OCI-LY7 (cell line): ENCODE results near the gene LSMEM2. TPM values are rescaled to one million over a fixed set of nuclear protein-coding genes. Genes with fewer than 3 reads are reported as not detected.

ENCODE experiments used
- BruUV-seq: library from RNA; stranded (reverse); fragments of 400-500 nt; replicated peaks from 2 replicates; lab custom pipeline; 2021; lab: Mats Ljungman, UMichigan
- CTCF ChIA-PET: fragments of 300-600 bp; sonication (Branson Sonifier 250); formaldehyde crosslinking; loops from one replicate; lab custom pipeline; 2022; ENCODE audit warnings: antibody characterized with exemption; ENCODE audit not compliant: unreplicated experiment; lab: Charles Lee
- POLR2A ChIA-PET: fragments of 300-600 bp; sonication (Branson Sonifier 250); formaldehyde crosslinking; loops from one replicate; lab custom pipeline; 2022; ENCODE audit warnings: antibody characterized with exemption; lab: Charles Lee
- DNase-seq: peaks from one replicate; pipeline ENCODE4 v3.0.0-alpha.2; 2015; ENCODE audit warnings: low spot score
- H2AFZ ChIP-seq: fragments of 200-600 bp; sonication (generic), shearing (Covaris generic); 2 replicates; pipeline ENCODE4 v1.6.1; 2014; ENCODE audit warnings: mild to moderate bottlenecking, antibody characterized with exemption, low read length, moderate library complexity
- H3K27ac ChIP-seq: fragments of 200-600 bp; sonication (generic); 2 replicates; pipeline ENCODE4 v1.5.1; 2014; ENCODE audit warnings: mixed run types, low read depth, mild to moderate bottlenecking, moderate library complexity, low read length, inconsistent platforms; ENCODE audit not compliant: poor library complexity, severe bottlenecking
- H3K36me3 ChIP-seq: fragments of 200-600 bp; sonication (generic); 2 replicates; pipeline ENCODE4 v1.6.1; 2014; ENCODE audit warnings: mild to moderate bottlenecking, antibody characterized with exemption, low read length, moderate library complexity, mixed read lengths; ENCODE audit not compliant: insufficient read depth
- H3K4me1 ChIP-seq: fragments of 200-600 bp; sonication (generic); 2 replicates; pipeline ENCODE4 v1.5.1; 2014; ENCODE audit warnings: mild to moderate bottlenecking, low read length; ENCODE audit not compliant: insufficient read depth, poor library complexity, severe bottlenecking
- H3K4me2 ChIP-seq: fragments of 200-600 bp; sonication (generic); 2 replicates; pipeline ENCODE4 v1.6.1; 2014; ENCODE audit warnings: mild to moderate bottlenecking, low read length
- H3K4me3 ChIP-seq: fragments of 200-600 bp; sonication (generic); 2 replicates; pipeline ENCODE4 v1.5.1; 2014; ENCODE audit warnings: mild to moderate bottlenecking, low read depth, low read length; ENCODE audit not compliant: poor library complexity, severe bottlenecking
- H3K79me2 ChIP-seq: fragments of 200-600 bp; sonication (generic); 2 replicates; pipeline ENCODE4 v1.6.1; 2016; ENCODE audit warnings: low read depth, mild to moderate bottlenecking, low read length, moderate library complexity, mixed read lengths; ENCODE audit not compliant: insufficient read depth
- H3K9me2 ChIP-seq: fragments of 200-600 bp; sonication (generic); 2 replicates; pipeline ENCODE4 v1.6.1; 2016; ENCODE audit warnings: mild to moderate bottlenecking, low read length, mixed read lengths; ENCODE audit not compliant: insufficient read depth
- H3K9me3 ChIP-seq: fragments of 200-600 bp; sonication (generic); 2 replicates; pipeline ENCODE4 v1.6.1; 2014; ENCODE audit warnings: mild to moderate bottlenecking, mixed run types, low read length, mixed read lengths
- H4K20me1 ChIP-seq: fragments of 200-600 bp; sonication (generic); 2 replicates; pipeline ENCODE4 v1.6.1; 2014; ENCODE audit warnings: mild to moderate bottlenecking, antibody characterized with exemption, low read length, moderate library complexity, mixed read lengths; ENCODE audit not compliant: insufficient read depth
- EZH2phosphoT487 ChIP-seq: fragments of 200-600 bp; sonication (generic); IDR thresholded peaks from 2 replicates; pipeline ENCODE4 v1.6.1; 2018; ENCODE audit warnings: low read depth, borderline replicate concordance, mild to moderate bottlenecking, mixed run types, antibody characterized with exemption, low read length, moderate library complexity, mixed read lengths
- intact Hi-C: fragments of 100-400 bp; cut with micrococcal nuclease; formaldehyde crosslinking; loops from one replicate; pipeline ENCODE4 v1.10.0; 2022; ENCODE audit not compliant: unreplicated experiment
- total RNA-seq, 2 experiments: library from RNA; depleted of rRNA in 1 of 2; stranded (reverse); fragments of >200 nt in 1 of 2; shearing (Covaris generic) in 1 of 2; gene quantifications; 2 replicates each; pipeline ENCODE4 v1.2.3, GENCODE V29; 2014 to 2022
- TF ChIP-seq, protein P1 (sequence below): fragments of 200-600 bp; sonication (generic); conservative IDR thresholded peaks from 2 replicates; pipeline ENCODE4 v1.5.1; 2014; ENCODE audit warnings: mild to moderate bottlenecking, antibody characterized with exemption, low read length, moderate library complexity, mixed read lengths

LSMEM2 gene
- total RNA-seq, 2 experiments from 2014 or later, result not detected

DNA sequence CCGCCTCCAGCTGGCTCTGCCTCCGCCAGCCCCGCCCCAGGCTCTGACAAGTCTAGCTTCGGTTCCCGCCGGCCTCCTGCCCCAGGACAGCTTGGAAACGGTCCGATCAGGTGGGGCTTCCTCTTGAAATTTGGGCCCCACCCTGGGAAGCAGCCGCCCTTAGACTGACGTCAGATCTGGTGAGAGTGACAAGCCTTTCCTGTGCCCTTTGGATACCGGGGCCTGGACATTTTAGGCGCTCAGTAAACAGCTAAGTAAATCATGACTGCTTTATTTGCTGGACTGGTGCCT, 20.7 kb downstream of the LSMEM2 start:
- Histone ChIP-seq H3K4me3 (peak overlapping the region; percentile 78), H3K9me2 (no peaks in the 10 kb centered on the region), H3K9me3 (no peaks in the 10 kb centered on the region), H2AFZ (peak overlapping the region; percentile 64; the same call in 1 of the 2 replicates), H3K36me3 (no peaks in the 10 kb centered on the region), H4K20me1 (no peaks in the 10 kb centered on the region), H3K4me1 (peaks cover 19% of the 10 kb centered on the region), H3K27ac (peak overlapping the region; percentile 29), H3K4me2 (peak overlapping the region; percentile 73), H3K79me2 (no peaks in the 10 kb centered on the region)
- CTCF ChIA-PET, result interaction anchor here (0.9 to 1.5 kb wide), 3 partner anchors 29 to 80 kb away, joined by 3 to 5 read pairs (median 3); partner anchors contain the start of gene TUSC2
- intact Hi-C loops, result loop anchor here (1.0 to 5.0 kb wide), 3 partner anchors 25 to 53 kb away; no protein-coding TSS in a partner anchor
- TF ChIP-seq EZH2phosphoT487, result no peak
- TF ChIP-seq, protein P1, sequence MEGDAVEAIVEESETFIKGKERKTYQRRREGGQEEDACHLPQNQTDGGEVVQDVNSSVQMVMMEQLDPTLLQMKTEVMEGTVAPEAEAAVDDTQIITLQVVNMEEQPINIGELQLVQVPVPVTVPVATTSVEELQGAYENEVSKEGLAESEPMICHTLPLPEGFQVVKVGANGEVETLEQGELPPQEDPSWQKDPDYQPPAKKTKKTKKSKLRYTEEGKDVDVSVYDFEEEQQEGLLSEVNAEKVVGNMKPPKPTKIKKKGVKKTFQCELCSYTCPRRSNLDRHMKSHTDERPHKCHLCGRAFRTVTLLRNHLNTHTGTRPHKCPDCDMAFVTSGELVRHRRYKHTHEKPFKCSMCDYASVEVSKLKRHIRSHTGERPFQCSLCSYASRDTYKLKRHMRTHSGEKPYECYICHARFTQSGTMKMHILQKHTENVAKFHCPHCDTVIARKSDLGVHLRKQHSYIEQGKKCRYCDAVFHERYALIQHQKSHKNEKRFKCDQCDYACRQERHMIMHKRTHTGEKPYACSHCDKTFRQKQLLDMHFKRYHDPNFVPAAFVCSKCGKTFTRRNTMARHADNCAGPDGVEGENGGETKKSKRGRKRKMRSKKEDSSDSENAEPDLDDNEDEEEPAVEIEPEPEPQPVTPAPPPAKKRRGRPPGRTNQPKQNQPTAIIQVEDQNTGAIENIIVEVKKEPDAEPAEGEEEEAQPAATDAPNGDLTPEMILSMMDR, result no peak
- no TSS peak for BruUV-seq
- POLR2A ChIA-PET, result interaction anchor here (0.7 to 2.4 kb wide), 8 partner anchors 14 to 1086 kb away, joined by 3 to 13 read pairs (median 4); partner anchors contain the start of genes MANF and TUSC2
- no peak for DNase-seq

DNA sequence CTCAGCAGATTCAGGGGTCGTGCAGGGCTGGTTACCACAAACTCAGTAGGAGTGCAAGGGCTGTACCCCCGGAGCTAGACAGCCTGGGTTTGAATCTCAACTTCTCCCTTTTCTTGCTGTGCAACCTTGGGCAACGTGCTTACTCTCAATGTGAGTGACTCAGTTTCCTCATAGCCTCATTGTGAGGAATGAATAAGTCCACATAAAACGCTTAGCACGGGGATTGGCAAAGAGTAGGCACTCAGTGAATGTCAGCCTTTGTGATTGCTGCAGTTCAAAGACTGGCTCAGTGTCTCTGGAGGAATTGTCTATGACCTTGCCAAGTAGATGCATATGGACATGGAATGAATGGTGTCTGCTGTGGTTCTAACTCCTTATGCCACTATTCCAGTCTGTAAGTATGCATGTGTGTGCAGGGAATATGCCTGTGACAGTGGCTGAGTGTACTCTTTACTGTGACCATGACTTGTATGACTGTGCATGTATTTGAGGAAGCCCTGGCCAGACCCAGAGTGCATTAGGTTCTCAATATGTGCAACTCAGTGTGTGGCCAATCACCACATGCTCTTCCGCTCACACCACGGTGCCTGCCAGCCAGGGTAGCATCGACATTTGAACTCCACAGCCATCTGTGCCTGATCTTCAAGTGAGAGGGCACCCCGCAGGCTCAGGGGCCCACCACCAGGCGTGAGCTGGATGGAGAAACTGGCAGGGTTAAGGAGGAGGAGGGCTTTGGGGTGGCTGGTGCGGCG, 21.2 kb downstream of the LSMEM2 start:
- Histone ChIP-seq H3K79me2 (no peaks in the 10 kb centered on the region), H3K9me3 (no peaks in the 10 kb centered on the region), H3K4me2 (peak overlapping the region; percentile 73), H4K20me1 (no peaks in the 10 kb centered on the region), H3K4me3 (peak overlapping the region; percentile 78), H3K9me2 (no peaks in the 10 kb centered on the region), H3K36me3 (no peaks in the 10 kb centered on the region), H3K4me1 (peaks cover 19% of the 10 kb centered on the region), H2AFZ (peak overlapping the region; percentile 64; the same call in 1 of the 2 replicates), H3K27ac (peak overlapping the region; percentile 29)
- TF ChIP-seq EZH2phosphoT487, result no peak
- TF ChIP-seq, protein P1, result no peak
- TSS peak; percentile 92 for BruUV-seq
- ChIA-PET POLR2A (interaction anchor here (0.7 to 2.4 kb wide), 7 partner anchors 14 to 1085 kb away, joined by 3 to 13 read pairs (median 4); partner anchors contain the start of genes MANF and TUSC2), CTCF (interaction anchor here (0.6 to 1.4 kb wide), 2 partner anchors 28 to 66 kb away, joined by 3 read pairs; partner anchors contain the start of gene TUSC2)
- DNase-seq, result peak; percentile 26
- intact Hi-C loops, result loop anchor here (1.0 to 5.0 kb wide), 3 partner anchors 24 to 53 kb away; no protein-coding TSS in a partner anchor
